Progenitor cell of endocrine pancreas (in vitro differentiated cells): ENCODE data around the gene ACTN1. TPM values are rescaled to one million over a fixed set of nuclear protein-coding genes. Genes with fewer than 3 reads are reported as not detected.

Experiments
- DNase-seq: peaks from one replicate; pipeline ENCODE4 v3.0.0; 2021; ENCODE audit warnings: low spot score; ENCODE audit not compliant: unreplicated experiment
- H3K27ac Mint-ChIP-seq: 2 replicates; pipeline ENCODE4 v1.8.0; 2021; ENCODE audit warnings: mild to moderate bottlenecking, moderate library complexity, mixed read lengths
- H3K27me3 Mint-ChIP-seq: 2 replicates; pipeline ENCODE4 v1.8.0; 2021; ENCODE audit warnings: mixed read lengths
- H3K36me3 Mint-ChIP-seq: 2 replicates; pipeline ENCODE4 v1.8.0; 2022; ENCODE audit warnings: mixed read lengths; ENCODE audit not compliant: insufficient read depth
- H3K4me1 Mint-ChIP-seq: 2 replicates; pipeline ENCODE4 v1.8.0; 2021; ENCODE audit warnings: low read depth, mixed read lengths
- H3K4me3 Mint-ChIP-seq: 2 replicates; pipeline ENCODE4 v1.8.0; 2021; ENCODE audit warnings: low read depth, mild to moderate bottlenecking, moderate library complexity, mixed read lengths
- H3K9me3 Mint-ChIP-seq: 2 replicates; pipeline ENCODE4 v1.8.0; 2021; ENCODE audit warnings: low read depth, mixed read lengths
- CTCF ChIP-seq: fragments of 200-600 bp; sonication (generic); IDR thresholded peaks from one replicate; pipeline ENCODE4 v1.5.0; 2021; ENCODE audit warnings: antibody characterized with exemption, mild to moderate bottlenecking; ENCODE audit not compliant: unreplicated experiment
- total RNA-seq: library from RNA; stranded (reverse); gene quantifications from 2 replicates; pipeline ENCODE4 v1.2.1, GENCODE V29; 2021

ACTN1 gene
- total RNA-seq, 1 donor from 2014 or later, result 92.6 TPM

- no peak overlapping the region for H3K27ac Mint-ChIP-seq
- no peak for TF ChIP-seq CTCF
- DNase-seq, result no peak
- H3K4me3 Mint-ChIP-seq, result no peak overlapping the region
- peaks cover 9% of the 10 kb centered on the region for H3K36me3 Mint-ChIP-seq
- H3K9me3 Mint-ChIP-seq, result no peaks in the 10 kb centered on the region
- H3K4me1 Mint-ChIP-seq, result peaks cover 47% of the 10 kb centered on the region
- H3K27me3 Mint-ChIP-seq, result no peaks in the 10 kb centered on the region
Observed at GRCh38 chr14:68972507-68973218, 6.4 kb downstream of the ACTN1 start.

GRCh38 chr14:68971411-68972035 is 7.6 kb downstream of the ACTN1 start:
- TF ChIP-seq CTCF, result no peak
- Mint-ChIP-seq H3K27me3 (no peaks in the 10 kb centered on the region), H3K36me3 (peaks cover 9% of the 10 kb centered on the region), H3K4me3 (no peak overlapping the region), H3K9me3 (no peaks in the 10 kb centered on the region), H3K4me1 (peaks cover 38% of the 10 kb centered on the region), H3K27ac (no peak overlapping the region)
- no peak for DNase-seq

- Mint-ChIP-seq H3K4me1 (peaks cover 33% of the 10 kb centered on the region), H3K4me3 (no peak overlapping the region), H3K27ac (peak overlapping the region; percentile 64)
Observed at GRCh38 chr14:68970736-68971135, 8.4 kb downstream of the ACTN1 start.

GRCh38 chr14:68970038-68970612 is 9.0 kb downstream of the ACTN1 start:
- Mint-ChIP-seq H3K27me3 (no peaks in the 10 kb centered on the region), H3K9me3 (no peaks in the 10 kb centered on the region), H3K36me3 (peaks cover 9% of the 10 kb centered on the region), H3K4me1 (peaks cover 32% of the 10 kb centered on the region), H3K27ac (peak overlapping the region; percentile 94), H3K4me3 (no peak overlapping the region)
- TF ChIP-seq CTCF, result no peak
- no peak for DNase-seq

More at GRCh38 chr14:68970736-68971135, 8.4 kb downstream of the ACTN1 start:
- H3K9me3 Mint-ChIP-seq, result no peaks in the 10 kb centered on the region
- H3K36me3 Mint-ChIP-seq, result peaks cover 9% of the 10 kb centered on the region
- DNase-seq, result no peak
- no peak for TF ChIP-seq CTCF
- no peaks in the 10 kb centered on the region for H3K27me3 Mint-ChIP-seq

GRCh38 chr14:68969278-68970033 is 9.6 kb downstream of the ACTN1 start:
- no peak for TF ChIP-seq CTCF
- Mint-ChIP-seq H3K4me3 (no peak overlapping the region), H3K9me3 (no peaks in the 10 kb centered on the region), H3K27ac (peak overlapping the region; percentile 94), H3K4me1 (peaks cover 35% of the 10 kb centered on the region), H3K36me3 (peaks cover 6% of the 10 kb centered on the region), H3K27me3 (no peaks in the 10 kb centered on the region)
- no peak for DNase-seq
